ENCODE measurements around the gene DPH2. TPM values are rescaled to one million over a fixed set of nuclear protein-coding genes. Genes with fewer than 3 reads are reported as not detected.
A peak's percentile ranks its signal among the peaks of the same experiment; 100 is the strongest.

DPH2 gene
- total RNA-seq, 1 donor from 2014 or later: 9.5 TPM

- no peak overlapping the region for H3K27ac ChIP-seq
- H3K36me3 ChIP-seq: no peaks in the 10 kb centered on the region
- H3K36me3 Mint-ChIP-seq: peaks cover 10% of the 10 kb centered on the region
- H3K4me1 ChIP-seq: peaks cover 5% of the 10 kb centered on the region
- peak overlapping the region; percentile 31 for H3K27ac Mint-ChIP-seq
- H3F3A ChIP-seq (ENCODE audit: low read depth): no peaks in the 10 kb centered on the region
- no peak overlapping the region for H3K4me3 Mint-ChIP-seq
- DNase-seq (ENCODE audit: low spot score): no peak
- no peaks in the 10 kb centered on the region for H3K79me2 ChIP-seq (ENCODE audit: low read depth)
- peaks cover 3% of the 10 kb centered on the region for H4K20me1 ChIP-seq (ENCODE audit: low read depth)
- H2AFZ ChIP-seq (replicated peaks): no peak overlapping the region
- H3K4me2 ChIP-seq: no peak overlapping the region
- no peaks in the 10 kb centered on the region for H3K27me3 ChIP-seq
- no peak for TF ChIP-seq EZH2 (IDR thresholded peaks at IDR 0.05)
- TF ChIP-seq CTCF (IDR thresholded peaks at IDR 0.05): no peak
- no peak for TF ChIP-seq EZH2phosphoT487 (IDR thresholded peaks at IDR 0.05)
- H3K9me3 Mint-ChIP-seq: no peaks in the 10 kb centered on the region
- no peak overlapping the region for H3K4me3 ChIP-seq
- no peaks in the 10 kb centered on the region for H3K9me3 ChIP-seq (ENCODE audit: low read depth)
- H3K4me1 Mint-ChIP-seq: peaks cover 22% of the 10 kb centered on the region
- H3K27me3 Mint-ChIP-seq (ENCODE audit: insufficient read depth, low read depth): peaks cover 8% of the 10 kb centered on the region
- H3K9ac ChIP-seq: no peak overlapping the region
Observed at GRCh38 chr1:44021581-44022321, 51.9 kb downstream of the DPH2 start.

Other genes with a start within 250 kb of the DPH2 start
- gene ARTN, start 36.2 kb upstream of the DPH2 start, total RNA-seq (ENCODE audit: low replicate concordance): 2.9 and 4.1 TPM in 2 replicates
- gene IPO13, start 23.1 kb upstream of the DPH2 start, total RNA-seq (ENCODE audit: low replicate concordance): 7.2 and 13.2 TPM in 2 replicates
- 39.2 and 71.2 TPM in 2 replicates for gene ATP6V0B, start 5.0 kb downstream of the DPH2 start, total RNA-seq (ENCODE audit: low replicate concordance)
- gene B4GALT2, start 9.2 kb downstream of the DPH2 start, total RNA-seq (ENCODE audit: low replicate concordance): 23.7 and 96.3 TPM in 2 replicates
- 3.3 and 13.5 TPM in 2 replicates for gene CCDC24, start 21.6 kb downstream of the DPH2 start, total RNA-seq (ENCODE audit: low replicate concordance)
- gene SLC6A9, start 61.5 kb downstream of the DPH2 start, total RNA-seq (ENCODE audit: low replicate concordance): 1.4 and 5.6 TPM in 2 replicates
- not detected in 2 replicates for gene KLF17, start 148.8 kb downstream of the DPH2 start, total RNA-seq (ENCODE audit: low replicate concordance)
- gene KLF18, start 171.6 kb downstream of the DPH2 start, total RNA-seq (ENCODE audit: low replicate concordance): not detected in 2 replicates
- 22.3 and 29.8 TPM in 2 replicates for gene DMAP1, start 243.5 kb downstream of the DPH2 start, total RNA-seq (ENCODE audit: low replicate concordance)

Measured in neural progenitor cell (in vitro differentiated cells).